ENCODE results near the gene UGT3A2.

- TF ChIP-seq GATA2 (CRISPR knock-in tag; IDR thresholded peaks at IDR 0.05) (no peak), CHD2 (IDR thresholded peaks at IDR 0.05; ENCODE audit: low read length, partially characterized antibody) (no peak)
These were observed 6.9 kb downstream of the UGT3A2 start for GRCh38 chr5:36059571-36060419.
